ENCODE data around the gene GZMM.
A peak's percentile ranks its signal among the peaks of the same experiment; 100 is the strongest.

The GZMM gene

DNA sequence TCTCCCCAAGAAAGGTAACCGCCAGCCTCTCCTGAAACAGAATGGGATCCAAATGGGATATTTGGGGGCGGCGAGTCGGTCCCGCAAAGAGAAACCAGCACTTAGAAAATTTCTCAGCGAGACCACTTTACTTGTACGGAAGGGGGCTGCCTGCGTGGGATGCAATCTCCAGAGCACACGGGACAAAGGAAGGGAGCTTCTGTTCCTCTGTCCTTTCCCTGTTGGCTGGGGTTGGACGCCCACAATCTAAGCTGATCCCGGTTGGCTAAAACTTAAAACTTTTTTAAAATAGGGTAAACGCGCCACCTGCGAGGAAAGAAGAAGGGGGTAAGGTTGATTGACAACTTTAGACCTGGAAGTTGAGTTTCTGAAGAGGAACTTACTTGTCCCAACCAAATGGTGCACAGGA, 27.7 kb downstream of the GZMM start:
- peaks cover 4% of the 10 kb centered on the region; the same call in 1 of the 2 replicates for H3K9me3 ChIP-seq (ENCODE audit: control insufficient read depth, insufficient read depth, low read depth, low read length)
- peaks cover 16% of the 10 kb centered on the region for H3K4me1 ChIP-seq (ENCODE audit: control insufficient read depth, insufficient read depth, low read length)
- H3K36me3 ChIP-seq (ENCODE audit: control insufficient read depth, insufficient read depth, low read length), result peaks cover 5% of the 10 kb centered on the region; the same call in 1 of the 2 replicates
- H3K4me3 ChIP-seq (ENCODE audit: low read depth, low read length), result peak overlapping the region; percentile 100
- H3K27ac ChIP-seq (ENCODE audit: low read depth, low read length), result peak overlapping the region; percentile 55; the same call in 1 of the 2 replicates
- H3K27me3 ChIP-seq (ENCODE audit: control insufficient read depth, insufficient read depth, low read length), result no peaks in the 10 kb centered on the region
- peak overlapping the region; percentile 75 for H3K9ac ChIP-seq (ENCODE audit: low read length)

DNA sequence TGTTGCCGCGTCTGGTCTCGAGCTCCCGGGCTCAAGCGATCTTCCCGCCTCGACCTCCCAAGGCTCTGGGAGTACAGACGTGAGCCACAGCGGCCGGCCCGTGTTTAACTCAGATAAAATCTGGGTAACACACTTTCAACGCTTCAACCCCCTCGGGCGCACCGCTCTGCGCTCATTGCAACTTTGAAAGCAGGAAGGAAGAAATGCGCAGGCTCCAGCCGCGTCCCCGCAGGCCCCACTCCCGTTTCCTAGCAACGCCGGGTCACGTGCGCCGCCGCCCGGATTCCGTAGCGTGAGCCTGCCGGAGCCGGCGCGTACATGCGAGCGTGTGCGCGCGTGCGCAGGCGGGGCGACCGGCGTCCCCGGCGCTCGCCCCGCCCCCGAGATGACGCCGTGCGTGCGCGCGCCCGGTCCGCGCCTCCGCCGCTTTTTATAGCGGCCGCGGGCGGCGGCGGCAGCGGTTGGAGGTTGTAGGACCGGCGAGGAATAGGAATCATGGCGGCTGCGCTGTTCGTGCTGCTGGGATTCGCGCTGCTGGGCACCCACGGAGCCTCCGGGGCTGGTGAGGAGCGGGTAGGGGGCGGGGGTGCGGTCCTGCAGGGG, 28.4 kb downstream of the GZMM start, which contains the start of gene BSG:
Gene BSG (plus strand): TSS at position 457 of the 603 bp plus-strand sequence. CDS start 39 bp downstream, at position 496.
- peak within 1 kb of the TSS; percentile 100 for H3K4me3 ChIP-seq (ENCODE audit: low read depth, low read length)
- no peaks in the 10 kb centered on the region for H3K27me3 ChIP-seq (ENCODE audit: control insufficient read depth, insufficient read depth, low read length)
- peaks cover 10% of the 10 kb centered on the region for H3K36me3 ChIP-seq (ENCODE audit: control insufficient read depth, insufficient read depth, low read length)
- H3K9me3 ChIP-seq (ENCODE audit: control insufficient read depth, insufficient read depth, low read depth, low read length), result peaks cover 4% of the 10 kb centered on the region; the same call in 1 of the 2 replicates
- peak within 1 kb of the TSS; percentile 96 for H3K27ac ChIP-seq (ENCODE audit: low read depth, low read length)
- H3K9ac ChIP-seq (ENCODE audit: low read length), result peak within 1 kb of the TSS; percentile 91
- peaks cover 21% of the 10 kb centered on the region for H3K4me1 ChIP-seq (ENCODE audit: control insufficient read depth, insufficient read depth, low read length)

DNA sequence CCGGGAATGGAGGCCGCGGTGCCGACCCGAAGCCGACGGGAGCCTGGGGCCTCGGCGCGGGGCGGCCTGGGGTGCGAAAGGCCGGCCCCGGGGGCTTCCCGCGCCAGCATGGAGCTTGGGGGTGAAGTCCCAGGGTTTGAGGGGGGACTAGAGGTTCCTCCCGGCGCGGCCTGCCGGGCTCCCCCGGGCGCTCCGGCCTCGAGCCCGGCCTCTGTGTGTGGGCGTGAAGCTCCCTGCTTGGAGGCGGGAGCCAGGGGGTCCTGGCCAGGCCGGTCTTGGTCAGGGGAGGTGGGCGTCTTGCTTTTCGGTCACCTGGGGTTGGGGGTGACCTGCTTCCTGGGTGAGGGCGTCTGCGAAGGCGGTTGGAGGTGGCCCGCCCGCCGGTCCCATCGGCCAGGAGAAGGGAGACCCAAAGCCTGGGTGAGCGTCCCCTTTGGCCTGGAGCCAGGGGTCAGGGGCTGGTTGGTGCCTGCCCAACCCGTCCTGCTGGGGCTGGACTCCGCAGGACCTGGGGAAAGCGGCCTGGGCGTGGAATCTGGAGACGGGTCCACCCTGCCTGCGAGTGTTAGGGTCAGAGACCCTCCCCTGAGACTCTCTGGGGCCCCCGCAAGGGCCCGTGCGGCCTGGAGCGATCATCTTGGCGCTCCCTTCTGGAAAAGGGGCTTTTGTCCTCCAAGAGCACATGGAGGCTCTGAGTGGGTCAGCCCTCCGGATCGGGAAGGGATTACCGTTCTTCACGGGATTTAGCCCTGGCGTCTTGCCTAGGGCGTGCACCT, 29.1 kb downstream of the GZMM start:
- Histone ChIP-seq H3K9ac (ENCODE audit: low read length) (peak overlapping the region; percentile 91), H3K9me3 (ENCODE audit: control insufficient read depth, insufficient read depth, low read depth, low read length) (peaks cover 4% of the 10 kb centered on the region; the same call in 1 of the 2 replicates), H3K4me1 (ENCODE audit: control insufficient read depth, insufficient read depth, low read length) (peaks cover 21% of the 10 kb centered on the region), H3K36me3 (ENCODE audit: control insufficient read depth, insufficient read depth, low read length) (peaks cover 17% of the 10 kb centered on the region), H3K4me3 (ENCODE audit: low read depth, low read length) (peak overlapping the region; percentile 100), H3K27me3 (ENCODE audit: control insufficient read depth, insufficient read depth, low read length) (no peaks in the 10 kb centered on the region), H3K27ac (ENCODE audit: low read depth, low read length) (peak overlapping the region; percentile 96)

DNA sequence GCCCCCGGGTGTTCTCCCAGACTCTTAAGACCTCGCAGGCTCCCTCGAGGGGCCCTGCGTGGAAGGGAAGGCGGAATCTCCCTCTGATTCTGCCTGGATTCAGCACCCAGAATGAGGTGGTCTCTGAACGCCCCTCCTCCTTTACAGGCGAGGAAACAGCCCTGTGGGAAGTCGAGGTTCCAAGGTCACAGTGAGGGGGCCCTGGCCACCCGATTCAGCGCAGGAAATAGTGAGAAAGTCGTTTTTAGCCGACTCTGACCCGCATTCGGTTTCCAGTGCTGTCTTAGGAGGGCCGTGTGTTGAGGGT, 29.6 kb downstream of the GZMM start:
- Histone ChIP-seq H3K9me3 (ENCODE audit: control insufficient read depth, insufficient read depth, low read depth, low read length) (peaks cover 4% of the 10 kb centered on the region; the same call in 1 of the 2 replicates), H3K36me3 (ENCODE audit: control insufficient read depth, insufficient read depth, low read length) (peaks cover 22% of the 10 kb centered on the region), H3K27ac (ENCODE audit: low read depth, low read length) (peak overlapping the region; percentile 96)

DNA sequence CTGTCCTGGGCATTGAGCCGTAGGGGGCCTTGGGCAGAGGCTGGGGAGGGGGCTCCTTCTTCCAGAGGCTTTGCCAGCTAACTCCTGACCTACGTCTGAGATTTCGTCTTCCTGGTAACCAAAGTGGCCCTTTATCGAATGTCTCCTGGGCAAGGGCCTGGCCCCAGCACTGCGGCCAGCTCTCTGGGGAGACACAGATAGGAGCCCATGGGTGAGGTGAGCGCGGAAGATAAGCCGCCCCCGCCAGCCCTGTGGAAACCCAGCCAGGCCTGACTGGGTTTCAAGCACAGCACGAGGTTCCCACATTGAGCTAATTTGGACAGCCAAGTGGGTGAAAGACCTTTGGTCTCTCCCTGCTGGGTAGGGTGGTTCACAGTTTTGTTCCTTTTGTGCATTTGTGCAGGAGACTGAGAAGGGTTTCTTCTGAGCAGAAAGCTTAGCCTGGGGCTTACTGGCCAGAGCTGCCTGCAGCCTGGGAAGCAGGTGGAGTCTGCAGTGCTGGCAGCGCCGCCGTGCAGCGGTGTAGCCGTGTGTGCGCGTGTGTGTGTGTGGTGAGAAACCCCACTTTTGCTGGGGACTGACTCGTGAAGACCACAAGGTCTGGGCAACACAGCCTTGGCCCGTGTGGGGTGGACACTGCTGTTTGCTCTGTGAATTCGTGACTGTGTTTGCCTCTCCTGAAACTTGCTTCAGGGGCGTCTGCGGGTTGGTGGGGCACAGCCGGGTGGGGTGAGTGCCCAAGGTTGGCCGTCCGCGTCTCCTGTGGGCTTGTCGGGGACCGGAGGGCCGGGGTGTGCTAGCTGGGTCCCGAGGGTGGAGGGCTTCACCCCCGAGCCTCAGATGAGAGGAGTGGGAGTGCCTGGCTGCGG, 31.0 kb downstream of the GZMM start:
- peak overlapping the region; percentile 54 for H3K9ac ChIP-seq (ENCODE audit: low read length)
- peaks cover 33% of the 10 kb centered on the region for H3K36me3 ChIP-seq (ENCODE audit: control insufficient read depth, insufficient read depth, low read length)
- H3K4me3 ChIP-seq (ENCODE audit: low read depth, low read length), result peak overlapping the region; percentile 56
- H3K4me1 ChIP-seq (ENCODE audit: control insufficient read depth, insufficient read depth, low read length), result peaks cover 21% of the 10 kb centered on the region
- peaks cover under 1% of the 10 kb centered on the region; the same call in 1 of the 2 replicates for H3K9me3 ChIP-seq (ENCODE audit: control insufficient read depth, insufficient read depth, low read depth, low read length)
- peak overlapping the region; percentile 46; the same call in 1 of the 2 replicates for H3K27ac ChIP-seq (ENCODE audit: low read depth, low read length)
- H3K27me3 ChIP-seq (ENCODE audit: control insufficient read depth, insufficient read depth, low read length), result no peaks in the 10 kb centered on the region

More for the DNA sequence above, 29.6 kb downstream of the GZMM start:
- H3K9ac ChIP-seq (ENCODE audit: low read length), result peak overlapping the region; percentile 91
- H3K27me3 ChIP-seq (ENCODE audit: control insufficient read depth, insufficient read depth, low read length), result no peaks in the 10 kb centered on the region
- peaks cover 21% of the 10 kb centered on the region for H3K4me1 ChIP-seq (ENCODE audit: control insufficient read depth, insufficient read depth, low read length)
- peak overlapping the region; percentile 100 for H3K4me3 ChIP-seq (ENCODE audit: low read depth, low read length)

DNA sequence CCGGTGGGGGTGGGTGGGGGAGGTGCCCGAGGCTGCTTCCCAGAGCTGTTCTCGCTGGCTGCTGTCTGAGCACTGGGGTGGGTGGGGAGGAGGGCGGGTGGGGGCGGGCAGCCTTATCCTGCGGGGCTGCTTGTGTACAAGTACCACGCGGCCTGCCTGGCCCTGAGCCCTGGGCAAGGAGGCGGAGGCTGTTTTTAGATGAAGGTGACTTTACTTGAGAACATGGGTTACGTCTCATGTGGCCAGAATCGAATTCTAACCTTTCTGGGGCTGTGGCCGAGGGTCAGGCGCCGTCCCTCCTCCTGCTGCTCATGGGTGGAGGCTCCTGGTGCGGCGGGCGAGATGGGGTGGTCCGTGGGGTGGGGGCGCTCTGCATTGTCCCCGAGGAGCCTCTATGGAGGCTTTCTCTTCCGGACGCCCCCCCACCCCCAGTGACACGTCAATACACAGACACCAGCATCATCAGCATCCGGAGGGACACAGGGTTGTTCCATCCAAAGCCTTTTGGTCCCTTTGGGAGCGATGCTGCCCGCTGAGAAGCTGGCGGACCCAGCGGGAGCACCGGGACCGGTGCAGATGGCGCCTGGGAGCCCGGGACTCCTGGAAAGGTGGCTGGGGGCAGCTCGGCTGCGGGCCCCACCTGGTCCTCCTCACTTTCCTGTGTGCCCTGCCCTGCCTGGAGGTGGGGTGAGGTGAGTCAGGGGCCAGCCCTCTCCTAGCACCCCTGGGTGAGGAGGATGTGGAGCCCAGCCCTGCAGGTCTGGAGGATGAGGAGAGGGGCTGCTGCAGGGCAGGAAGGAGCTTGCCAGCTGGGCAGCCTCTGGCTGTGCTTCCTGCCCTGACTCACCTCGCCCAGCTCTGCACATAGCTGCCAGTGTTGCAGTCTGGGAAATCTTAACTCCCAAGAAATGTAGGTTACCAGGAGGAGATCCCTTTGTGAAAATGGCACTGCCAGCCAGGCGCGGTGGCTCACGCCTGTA, 32.0 kb downstream of the GZMM start:
- Histone ChIP-seq H3K9me3 (ENCODE audit: control insufficient read depth, insufficient read depth, low read depth, low read length) (no peaks in the 10 kb centered on the region), H3K9ac (ENCODE audit: low read length) (no peak overlapping the region), H3K4me1 (ENCODE audit: control insufficient read depth, insufficient read depth, low read length) (peaks cover 21% of the 10 kb centered on the region), H3K27ac (ENCODE audit: low read depth, low read length) (no peak overlapping the region), H3K36me3 (ENCODE audit: control insufficient read depth, insufficient read depth, low read length) (peaks cover 40% of the 10 kb centered on the region), H3K4me3 (ENCODE audit: low read depth, low read length) (peak overlapping the region; percentile 56; the same call in 1 of the 2 replicates), H3K27me3 (ENCODE audit: control insufficient read depth, insufficient read depth, low read length) (no peaks in the 10 kb centered on the region)

DNA sequence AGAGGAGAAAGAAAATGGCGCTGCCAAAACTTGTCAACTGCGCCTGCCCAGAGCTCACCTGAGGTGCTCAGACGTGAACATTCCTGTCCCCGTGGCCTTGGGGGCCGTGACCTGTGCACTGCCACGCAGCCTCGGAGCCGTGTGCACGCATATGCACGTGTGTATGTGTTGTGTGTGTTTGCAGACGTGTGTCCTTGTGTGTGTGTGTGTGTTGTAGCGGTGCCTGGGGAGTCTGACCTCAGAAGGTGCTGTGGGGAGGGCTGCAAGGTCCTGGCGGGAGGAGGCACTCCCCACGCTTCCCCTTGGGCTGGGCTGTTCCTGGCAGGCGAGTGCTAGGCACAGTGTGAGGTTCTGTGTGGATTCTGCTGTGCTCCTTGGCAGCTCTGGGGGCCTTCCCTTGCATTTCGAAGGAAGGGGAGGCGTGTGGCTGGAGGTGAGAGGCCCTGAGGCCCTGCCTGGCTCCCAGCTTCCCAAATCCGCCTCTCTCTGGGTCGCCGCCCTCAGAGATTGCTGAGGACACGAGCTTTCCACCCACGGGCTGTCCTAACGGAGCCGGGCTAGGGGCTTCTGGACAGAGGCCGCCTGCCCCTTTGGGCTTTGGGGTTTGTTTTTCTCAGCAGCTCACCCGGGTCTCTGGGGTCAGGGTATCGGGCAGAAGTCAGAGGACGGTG, 33.0 kb downstream of the GZMM start:
- no peak overlapping the region for H3K4me3 ChIP-seq (ENCODE audit: low read depth, low read length)
- peaks cover 21% of the 10 kb centered on the region for H3K4me1 ChIP-seq (ENCODE audit: control insufficient read depth, insufficient read depth, low read length)
- no peak overlapping the region for H3K9ac ChIP-seq (ENCODE audit: low read length)
- no peak overlapping the region for H3K27ac ChIP-seq (ENCODE audit: low read depth, low read length)
- no peaks in the 10 kb centered on the region for H3K9me3 ChIP-seq (ENCODE audit: control insufficient read depth, insufficient read depth, low read depth, low read length)
- H3K27me3 ChIP-seq (ENCODE audit: control insufficient read depth, insufficient read depth, low read length), result no peaks in the 10 kb centered on the region
- peaks cover 49% of the 10 kb centered on the region for H3K36me3 ChIP-seq (ENCODE audit: control insufficient read depth, insufficient read depth, low read length)

DNA sequence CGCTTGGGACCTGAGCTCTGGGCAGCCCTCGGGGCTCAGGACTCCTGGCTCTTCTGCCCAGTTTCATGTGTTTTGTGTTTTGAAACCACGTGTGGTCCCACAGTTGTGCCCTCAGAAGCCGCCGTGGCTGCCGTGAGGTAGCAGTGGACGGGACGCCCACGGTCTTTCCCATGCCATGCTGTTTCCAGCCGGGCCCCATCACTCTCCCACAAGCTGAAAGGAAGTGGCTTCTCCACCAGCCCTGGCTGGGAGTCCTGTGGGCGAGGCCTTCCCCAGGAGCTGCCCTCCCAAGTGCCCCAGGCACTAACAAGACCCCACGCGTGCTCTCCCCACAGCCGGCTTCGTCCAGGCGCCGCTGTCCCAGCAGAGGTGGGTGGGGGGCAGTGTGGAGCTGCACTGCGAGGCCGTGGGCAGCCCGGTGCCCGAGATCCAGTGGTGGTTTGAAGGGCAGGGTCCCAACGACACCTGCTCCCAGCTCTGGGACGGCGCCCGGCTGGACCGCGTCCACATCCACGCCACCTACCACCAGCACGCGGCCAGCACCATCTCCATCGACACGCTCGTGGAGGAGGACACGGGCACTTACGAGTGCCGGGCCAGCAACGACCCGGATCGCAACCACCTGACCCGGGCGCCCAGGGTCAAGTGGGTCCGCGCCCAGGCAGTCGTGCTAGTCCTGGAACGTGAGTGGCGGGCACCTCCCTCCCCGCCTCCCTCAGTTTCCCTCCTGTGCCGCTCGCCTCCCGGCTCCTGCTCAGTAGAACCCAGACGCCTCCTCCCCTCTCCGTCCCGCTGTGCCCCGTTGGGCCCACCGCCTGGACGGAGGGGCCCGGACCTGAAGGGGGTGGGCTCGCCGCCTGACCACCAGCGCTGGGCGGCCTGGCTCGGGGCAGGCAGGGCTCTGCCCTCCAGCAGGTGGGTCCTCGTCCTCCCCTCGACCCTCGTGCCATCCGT, 33.9 kb downstream of the GZMM start:
- Histone ChIP-seq H3K27ac (ENCODE audit: low read depth, low read length) (no peak overlapping the region), H3K9ac (ENCODE audit: low read length) (no peak overlapping the region), H3K4me1 (ENCODE audit: control insufficient read depth, insufficient read depth, low read length) (peaks cover 21% of the 10 kb centered on the region), H3K36me3 (ENCODE audit: control insufficient read depth, insufficient read depth, low read length) (peaks cover 53% of the 10 kb centered on the region), H3K4me3 (ENCODE audit: low read depth, low read length) (no peak overlapping the region), H3K27me3 (ENCODE audit: control insufficient read depth, insufficient read depth, low read length) (no peaks in the 10 kb centered on the region), H3K9me3 (ENCODE audit: control insufficient read depth, insufficient read depth, low read depth, low read length) (no peaks in the 10 kb centered on the region)

Measured in HUES6 (cell line).